HG03196 (cell line): ENCODE results near the gene CYP46A1.

Source experiments
- ATAC-seq: cut with Tn5 transposase; IDR thresholded peaks from one replicate; pipeline ENCODE4 v1.9.1; 2021; ENCODE audit not compliant: unreplicated experiment

The CYP46A1 gene

GRCh38 chr14:99774556-99775307, 90.6 kb downstream of the CYP46A1 start:
- no peak for ATAC-seq

GRCh38 chr14:99775351-99775750, 91.3 kb downstream of the CYP46A1 start:
- ATAC-seq, result no peak
